Ureter (tissue), 1 donor: Measurements from ENCODE around the gene WBP4. TPM values are rescaled to one million over a fixed set of nuclear protein-coding genes. Genes with fewer than 3 reads are reported as not detected.
"Not testable (repeated sequence)": the region's sequence is repeated elsewhere in the genome, so short reads cannot be mapped to it uniquely, and the experiment has no call there.

Source experiments
- DNase-seq: peaks from one replicate; pipeline ENCODE4 v3.0.0-alpha.2; 2020; ENCODE audit warnings: low spot score
- total RNA-seq: library from RNA; stranded (reverse); gene quantifications from one replicate; pipeline ENCODE4 v1.2.4, GENCODE V29; 2023
- donor health status: DM: yes; HTN: yes; CAD: no.

WBP4 gene
- total RNA-seq, 1 donor from 2014 or later: 11.3 TPM

DNA sequence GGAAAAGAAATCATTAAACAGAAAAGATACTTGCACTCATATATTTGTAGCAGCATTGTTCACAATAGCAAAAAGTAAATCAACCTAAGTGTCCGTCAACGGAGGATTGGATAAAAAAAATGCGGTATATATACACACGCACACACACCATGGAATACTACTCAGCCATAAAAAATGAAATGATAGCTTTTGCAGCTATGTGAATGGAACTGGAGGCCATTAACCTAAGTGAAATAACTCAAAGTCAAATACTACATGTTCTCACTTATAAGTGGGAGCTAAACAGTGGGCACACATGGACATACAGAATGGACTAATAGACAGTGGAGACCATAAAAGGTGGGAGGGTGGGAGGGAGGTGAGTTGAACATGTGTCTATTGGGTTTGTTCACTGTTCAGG, 18.4 kb downstream of the WBP4 start:
- DNase-seq: no peak

DNA sequence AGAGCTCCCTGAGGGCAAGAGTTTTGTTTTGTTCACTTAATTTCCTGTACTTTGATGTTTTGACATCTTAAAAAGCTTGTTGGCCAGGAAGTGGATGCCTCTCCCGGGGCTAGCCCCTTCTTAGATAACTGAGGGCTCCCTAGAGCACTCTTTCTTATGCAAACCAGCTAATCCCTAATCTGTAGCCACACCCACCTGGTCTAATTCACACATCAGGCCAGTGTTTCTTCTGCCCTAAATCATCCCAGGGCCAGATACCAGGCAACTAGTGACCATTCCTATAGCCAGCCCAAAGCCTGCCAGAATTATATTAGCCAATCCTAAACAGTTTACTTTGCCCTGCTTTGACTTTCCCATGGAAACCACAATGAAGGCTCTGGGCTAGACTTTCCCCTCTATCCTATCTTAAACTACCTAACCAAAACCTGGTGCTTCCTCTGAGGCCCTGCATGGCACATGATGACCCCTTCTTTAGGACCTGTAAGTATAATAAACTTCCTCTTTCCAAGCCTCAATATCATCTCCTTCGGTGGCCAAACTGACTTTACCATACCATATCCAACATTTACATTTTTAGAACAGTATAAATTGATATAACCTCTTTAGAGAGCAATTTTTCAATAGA, 24.8 kb downstream of the WBP4 start:
- DNase-seq: no peak

DNA sequence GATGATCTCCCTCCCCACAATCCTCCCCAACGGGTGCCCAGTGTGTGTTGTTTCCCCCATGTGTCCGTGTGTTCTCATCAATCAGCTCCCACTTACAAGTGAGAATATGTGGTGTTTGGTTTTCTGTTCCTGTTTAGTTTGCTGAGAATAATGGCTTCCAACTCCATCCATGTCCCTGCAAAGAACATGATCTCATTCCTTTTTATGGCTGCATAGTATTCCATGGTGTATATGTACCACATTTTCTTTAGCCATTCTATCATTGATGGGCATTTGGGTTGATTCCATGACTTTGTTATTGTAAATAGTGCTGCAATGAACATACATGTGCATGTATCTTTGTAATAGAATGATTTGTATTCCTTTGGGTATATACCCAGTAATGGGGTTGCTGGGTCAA, 34.4 kb downstream of the WBP4 start:
- not testable (repeated sequence) for DNase-seq

DNA sequence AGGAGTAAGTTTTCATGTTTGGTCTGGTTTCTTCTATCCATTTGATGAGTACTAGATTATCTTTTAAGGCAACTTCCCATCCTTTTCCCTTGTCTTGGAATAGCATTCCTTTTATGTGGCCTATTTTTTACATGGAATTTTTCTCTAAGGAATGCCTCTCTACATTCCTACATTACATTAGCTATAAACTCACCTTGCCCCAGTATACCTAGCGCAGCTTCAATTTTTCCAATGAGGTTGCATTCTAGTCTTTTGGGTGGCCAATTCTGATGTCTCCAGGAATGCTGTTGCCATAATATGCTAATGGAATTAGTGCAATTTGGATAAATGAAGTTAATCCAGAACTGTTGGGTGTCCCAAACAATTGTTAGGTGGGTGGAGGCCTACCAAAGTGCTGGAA, 37.5 kb downstream of the WBP4 start:
- no peak for DNase-seq

DNA sequence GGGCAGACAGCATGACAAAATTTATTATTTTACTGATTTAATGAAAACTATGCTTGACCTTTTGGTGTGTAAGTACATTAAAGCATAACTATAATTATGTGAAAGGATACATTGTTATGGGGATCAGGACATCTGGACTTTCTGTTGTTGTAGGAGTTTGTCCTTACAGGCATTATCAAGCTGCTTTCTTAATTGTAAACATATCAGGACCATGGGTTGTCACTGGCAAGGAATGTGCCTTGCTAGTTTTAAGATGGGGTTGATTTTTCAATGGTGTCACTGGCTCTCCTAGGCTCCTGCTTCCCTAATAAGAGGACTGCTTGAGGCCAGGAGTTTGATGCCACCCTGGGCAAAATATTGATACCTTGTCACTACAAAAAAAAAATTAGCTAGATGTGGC, 38.7 kb downstream of the WBP4 start:
- no peak for DNase-seq

DNA sequence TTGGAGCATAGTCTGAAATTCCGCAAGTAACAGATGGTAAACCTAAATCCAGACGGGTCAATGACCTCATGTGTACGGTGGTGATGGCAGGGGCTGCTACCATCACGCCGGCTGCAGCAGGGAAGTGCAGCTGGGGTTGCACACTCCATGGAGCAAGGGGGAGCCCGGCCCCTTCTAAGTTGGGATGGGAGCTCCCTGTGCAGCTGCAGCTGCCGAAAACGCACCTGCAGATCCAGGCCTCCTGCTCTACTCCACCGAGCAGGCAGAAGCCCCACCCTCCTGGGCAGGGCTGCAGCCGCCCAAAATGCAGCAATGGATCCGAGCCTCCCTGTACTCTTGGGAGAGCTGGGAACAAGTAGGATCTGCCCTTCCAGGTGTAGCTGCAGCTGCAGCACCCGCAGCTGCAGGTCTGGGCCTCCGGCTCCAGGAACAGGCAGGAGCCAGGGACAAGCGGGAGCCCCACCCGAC, 45.8 kb downstream of the WBP4 start:
- no peak for DNase-seq

DNA sequence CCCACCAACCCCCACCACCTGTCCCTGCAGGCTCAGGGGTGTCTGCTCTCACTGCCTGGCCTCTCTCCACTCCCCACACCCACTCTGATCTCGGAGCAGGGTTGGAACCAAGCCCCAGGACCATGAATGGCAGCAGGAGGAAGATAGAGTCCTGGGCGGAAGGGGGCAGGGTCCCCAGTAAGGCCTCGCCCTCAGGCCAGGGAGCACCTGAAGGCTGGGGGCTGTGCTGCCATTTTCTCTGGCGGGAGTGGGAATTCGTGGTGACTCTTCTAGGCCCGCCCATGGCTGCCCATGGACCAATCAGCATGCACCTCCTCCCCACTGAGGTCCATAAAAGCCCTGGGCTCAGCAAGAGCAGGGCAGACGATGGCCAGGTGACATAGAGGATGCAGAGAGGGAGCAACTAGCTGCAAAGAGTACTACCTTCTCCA, 46.3 kb downstream of the WBP4 start:
- DNase-seq: no peak

DNA sequence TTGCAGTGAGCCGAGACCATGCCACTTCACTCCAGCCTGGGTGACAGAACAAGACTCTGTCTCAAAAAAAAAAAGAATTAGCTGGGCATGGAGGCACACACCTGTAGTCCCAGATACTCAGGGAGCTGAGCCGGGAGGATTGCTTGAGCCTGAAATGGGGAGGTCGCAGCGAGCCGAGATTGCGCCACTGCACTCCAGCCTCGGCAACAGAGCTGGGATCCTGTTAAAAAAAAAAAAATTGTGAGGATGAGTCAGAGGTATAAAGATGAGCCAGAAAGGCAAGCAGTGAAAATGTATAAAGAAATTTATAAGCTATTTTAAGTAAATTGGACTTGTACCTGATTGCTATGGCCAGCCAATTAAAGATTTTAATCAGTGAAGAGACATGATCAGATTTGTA, 50.1 kb downstream of the WBP4 start:
- DNase-seq: no peak

DNA sequence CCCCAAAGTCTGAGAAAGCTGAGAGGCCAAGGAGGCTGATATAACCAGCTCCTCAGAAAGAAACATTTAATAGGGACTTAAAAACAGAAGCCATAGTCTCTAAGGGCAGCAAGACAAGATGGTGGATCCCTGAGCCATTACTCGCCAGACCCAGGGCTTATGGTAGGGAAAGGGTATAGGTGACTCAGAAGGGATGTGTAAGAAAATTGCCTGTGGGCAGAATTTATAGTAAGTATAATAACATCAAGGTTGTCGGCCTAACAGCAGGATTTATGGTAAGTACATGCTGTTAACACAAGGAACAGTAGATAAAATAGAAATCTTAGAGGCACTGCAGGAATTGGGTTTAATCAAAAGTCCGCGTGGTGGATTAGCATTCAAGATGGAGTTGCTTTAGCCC, 56.6 kb downstream of the WBP4 start:
- no peak for DNase-seq

DNA sequence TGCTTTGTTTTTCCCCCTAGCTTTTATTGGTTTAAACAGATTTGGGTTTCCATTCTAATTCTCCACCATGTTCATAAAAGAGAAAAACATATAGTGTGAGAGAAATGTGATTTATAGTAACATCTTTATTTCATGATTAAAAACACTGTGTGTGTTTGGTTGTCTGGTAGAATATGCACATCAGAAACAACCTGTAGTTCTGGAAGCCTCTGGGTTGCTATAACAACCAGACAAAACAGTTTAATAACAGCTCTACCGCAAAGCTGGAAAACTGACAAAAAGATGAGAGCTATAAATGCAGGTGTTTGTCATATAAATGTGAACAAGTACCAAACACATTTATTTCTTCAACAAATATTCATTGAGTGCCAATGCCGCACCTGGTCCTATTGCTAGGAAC, 61.5 kb downstream of the WBP4 start:
- DNase-seq: no peak

DNA sequence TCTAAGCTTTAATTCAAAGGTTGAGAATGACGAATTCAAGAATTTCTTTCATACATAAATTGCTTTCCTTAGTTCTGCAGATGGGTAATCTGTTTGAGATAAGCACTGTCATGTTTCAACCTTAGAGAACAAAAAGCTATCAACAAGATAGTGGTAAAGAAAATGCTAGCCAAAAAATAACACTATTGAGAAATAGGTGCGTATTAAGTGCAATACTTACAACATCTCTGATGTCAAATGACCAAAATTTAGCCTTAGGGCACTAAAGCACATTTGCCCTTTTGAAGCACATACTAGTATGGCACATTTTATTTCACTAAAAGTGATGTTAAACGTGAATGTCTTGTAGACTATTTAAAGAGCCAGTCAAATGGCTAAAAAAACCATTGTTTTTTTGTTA, 66.4 kb downstream of the WBP4 start:
- no peak for DNase-seq

DNA sequence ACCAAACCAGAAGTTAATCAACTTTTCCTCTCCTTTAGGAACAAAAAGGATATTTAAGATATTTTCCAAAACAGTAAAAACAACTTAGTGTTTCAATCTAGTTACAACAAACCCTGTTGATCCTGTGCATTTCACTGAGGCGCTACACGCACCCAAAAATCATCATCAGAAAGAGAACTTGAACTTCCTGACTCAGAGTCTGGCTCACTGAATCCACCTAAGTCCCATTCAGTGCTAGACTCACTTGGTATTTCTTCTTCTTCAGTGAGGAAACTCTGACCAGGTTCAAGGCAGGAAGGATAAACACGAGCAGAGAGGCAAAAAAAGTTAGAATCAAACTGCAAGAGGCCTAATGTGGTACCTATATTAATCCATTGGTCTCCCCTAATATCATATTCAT, 69.0 kb downstream of the WBP4 start:
- DNase-seq: no peak

DNA sequence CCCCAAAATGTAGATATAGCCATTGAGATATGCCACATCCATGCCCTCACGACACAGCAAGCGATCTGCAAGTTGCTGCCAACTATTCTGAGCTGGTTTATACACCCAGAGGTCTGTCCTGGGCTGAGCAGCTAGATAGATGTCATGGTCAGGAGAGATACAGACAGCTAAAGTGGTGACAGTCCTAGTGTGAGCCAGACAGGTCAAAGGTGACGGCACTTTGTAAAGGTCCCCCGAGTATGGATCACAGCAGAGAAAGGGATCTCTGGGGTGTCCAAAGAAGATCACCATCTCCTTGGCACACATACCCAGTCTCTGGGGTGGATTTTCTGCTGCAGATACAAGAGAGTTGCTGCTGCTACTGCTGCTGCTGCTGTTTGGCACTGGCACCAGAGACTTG, 69.9 kb downstream of the WBP4 start:
- DNase-seq: not testable (repeated sequence)

DNA sequence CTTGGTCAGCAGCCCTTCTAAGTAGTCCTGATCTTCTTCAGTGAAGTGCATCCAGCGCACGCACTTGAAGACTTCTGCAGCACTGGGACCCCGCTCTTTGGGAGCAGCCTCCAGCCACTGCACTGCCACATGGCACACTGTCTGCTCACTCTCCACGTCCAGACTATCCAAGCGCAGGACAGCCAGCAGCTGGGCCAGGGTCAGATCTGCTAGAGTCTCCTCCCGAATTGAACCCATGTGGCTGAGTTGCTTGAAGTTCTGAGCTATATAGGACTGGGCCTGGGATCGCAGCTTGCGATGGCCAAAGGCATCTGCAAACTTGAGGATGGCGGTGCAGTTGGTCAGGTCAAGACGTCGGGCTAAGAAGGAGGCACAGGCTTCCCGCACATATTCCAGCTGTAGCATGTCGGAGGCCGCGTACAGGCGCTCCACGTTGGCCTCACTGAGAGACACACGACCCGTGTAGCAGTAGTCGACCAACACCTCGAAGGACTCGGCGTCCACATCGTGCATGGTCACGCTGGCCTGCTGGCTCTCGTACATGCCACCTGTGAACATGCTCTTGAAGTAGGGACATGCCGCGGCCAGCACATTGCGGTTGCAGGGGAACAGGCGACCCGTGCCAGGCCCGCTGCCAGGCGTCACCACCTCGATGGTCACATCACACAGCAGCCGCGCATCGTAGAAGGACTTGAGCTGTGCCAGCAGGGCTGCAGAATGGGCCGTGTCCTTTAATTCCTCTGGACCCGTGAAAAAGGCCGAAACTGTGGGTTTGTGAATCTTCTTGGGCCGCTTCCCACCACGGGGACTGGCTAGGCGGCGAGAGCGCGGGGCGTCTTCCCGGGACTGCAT, 70.6 kb downstream of the WBP4 start:
- not testable (repeated sequence) for DNase-seq

DNA sequence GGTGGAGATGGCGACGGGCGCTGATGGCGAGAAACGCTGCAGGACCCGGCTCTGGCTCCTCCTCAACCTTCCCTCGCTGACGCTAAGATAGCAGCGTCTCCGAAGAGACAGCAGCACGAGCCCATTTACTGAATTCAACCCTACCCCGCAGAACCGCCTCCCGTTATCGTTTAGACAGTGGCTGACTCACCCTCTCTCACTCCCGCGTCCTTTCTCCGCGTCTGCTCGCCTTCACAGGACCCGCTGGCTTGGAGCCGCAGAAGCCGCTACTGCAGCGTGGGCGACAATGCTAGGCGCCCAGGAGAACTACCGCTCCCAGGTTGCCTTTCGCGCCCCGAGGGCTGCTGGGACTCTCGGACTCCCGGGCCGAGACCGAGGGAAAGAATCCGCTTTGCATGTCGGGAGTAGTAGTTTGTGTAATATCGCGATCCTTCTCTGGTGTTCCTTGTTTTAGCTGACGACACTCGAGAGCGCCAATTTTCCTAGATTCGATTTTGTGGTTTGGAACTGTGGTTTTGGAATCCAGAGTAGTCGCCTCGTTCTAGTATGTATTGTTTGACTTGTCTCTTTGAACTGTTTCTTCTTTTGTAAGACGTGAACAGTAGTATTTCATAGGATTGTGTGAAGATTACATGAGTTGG, 71.3 kb downstream of the WBP4 start, which contains the start of gene KBTBD6:
Gene KBTBD6, minus strand, starts transcription at position 291 of the 641 bp plus-strand sequence. CDS start 291 bp downstream, outside the sequence.
- peak; percentile 96 for DNase-seq

Other genes with a start within 250 kb of the WBP4 start
- gene ELF1, start 42.2 kb upstream of the WBP4 start, total RNA-seq: 124 TPM
- 7.0 TPM for gene KBTBD6, start 71.3 kb downstream of the WBP4 start, total RNA-seq
- gene KBTBD7, start 133.1 kb downstream of the WBP4 start, total RNA-seq: 6.4 TPM
- 12.3 TPM for gene MTRF1, start 202.1 kb downstream of the WBP4 start, total RNA-seq
- 34.9 TPM for gene NAA16, start 249.8 kb downstream of the WBP4 start, total RNA-seq